Caco-2 (cell line): ENCODE data around the gene DRC1. TPM values are rescaled to one million over a fixed set of nuclear protein-coding genes. Genes with fewer than 3 reads are reported as not detected.

Experiments used
- BruUV-seq: library from RNA; stranded (reverse); fragments of 400-500 nt; replicated peaks from 2 replicates; lab custom pipeline; 2021; lab: Mats Ljungman, UMichigan
- CTCF ChIA-PET: fragments of 300-600 bp; sonication (Branson Sonifier 250); formaldehyde crosslinking; loops from one replicate; lab custom pipeline; 2022; ENCODE audit warnings: antibody characterized with exemption; lab: Charles Lee
- POLR2A ChIA-PET: fragments of 300-600 bp; sonication (Branson Sonifier 250); formaldehyde crosslinking; loops from one replicate; lab custom pipeline; 2022; ENCODE audit warnings: antibody characterized with exemption; lab: Charles Lee
- DNase-seq, 2 experiments: peaks; one replicate each; pipeline versions ENCODE4 v3.0.0 to v3.0.0-alpha.2; 2020 to 2022
- H3K27me3 ChIP-seq: replicated peaks from 2 replicates; pipeline ENCODE4 v1.6.0; 2011; ENCODE audit warnings: low read length; ENCODE audit not compliant: control insufficient read depth, insufficient read depth
- H3K36me3 ChIP-seq: 2 replicates; pipeline ENCODE4 v1.5.1; 2011; ENCODE audit warnings: low read length; ENCODE audit not compliant: control insufficient read depth, insufficient read depth
- H3K4me1 ChIP-seq: fragments of 250-450 bp; sonication (Bioruptor Pico); 2 replicates; pipeline ENCODE4 v1.5.1; 2020; ENCODE audit warnings: mild to moderate bottlenecking
- H3K4me3 ChIP-seq: 2 replicates; pipeline ENCODE4 v1.5.1; 2011; ENCODE audit warnings: low read depth, mild to moderate bottlenecking, control low read depth, low read length
- H3K9me3 ChIP-seq: fragments of 250-450 bp; sonication (Bioruptor Pico); 2 replicates; pipeline ENCODE4 v1.5.1; 2020; ENCODE audit warnings: mild to moderate bottlenecking, moderate library complexity
- H3K27ac Mint-ChIP-seq: one replicate; pipeline ENCODE4 v1.8.0; 2022; ENCODE audit warnings: mixed read lengths; ENCODE audit not compliant: unreplicated experiment
- H3K27me3 Mint-ChIP-seq: one replicate; pipeline ENCODE4 v1.8.0; 2022; ENCODE audit warnings: mixed read lengths; ENCODE audit not compliant: insufficient read depth, unreplicated experiment
- H3K36me3 Mint-ChIP-seq: one replicate; pipeline ENCODE4 v1.8.0; 2022; ENCODE audit warnings: mild to moderate bottlenecking, mixed read lengths; ENCODE audit not compliant: insufficient read depth, unreplicated experiment
- H3K4me1 Mint-ChIP-seq: one replicate; pipeline ENCODE4 v1.8.0; 2022; ENCODE audit warnings: low read depth, mixed read lengths; ENCODE audit not compliant: unreplicated experiment
- H3K4me3 Mint-ChIP-seq: one replicate; pipeline ENCODE4 v1.8.0; 2022; ENCODE audit warnings: mild to moderate bottlenecking, moderate library complexity, mixed read lengths; ENCODE audit not compliant: unreplicated experiment
- H3K9me3 Mint-ChIP-seq: one replicate; pipeline ENCODE4 v1.8.0; 2022; ENCODE audit warnings: mixed read lengths; ENCODE audit not compliant: unreplicated experiment
- CTCF ChIP-seq, 2 experiments: fragments of 200-600 bp in 1 of 2; IDR thresholded peaks; 1 replicate in 1 of 2; 2 replicates in 1 of 2; pipeline versions ENCODE4 v1.5.1 to v1.8.0; 2011 to 2022; ENCODE audit warnings: antibody characterized with exemption in 1 of 2, control low read depth in 1 of 2, inconsistent platforms in 1 of 2, low read depth in 1 of 2, low read length in 1 of 2, mild to moderate bottlenecking in 1 of 2, moderate library complexity in 1 of 2; ENCODE audit not compliant: insufficient read depth in 1 of 2, severe bottlenecking in 1 of 2, unreplicated experiment in 1 of 2
- intact Hi-C: fragments of 100-400 bp; cut with micrococcal nuclease; formaldehyde crosslinking; loops from one replicate; pipeline ENCODE4 v1.10.0; 2022; ENCODE audit not compliant: unreplicated experiment
- total RNA-seq: library from RNA; stranded (reverse); gene quantifications from 2 replicates; pipeline ENCODE4 v1.2.3, GENCODE V29; 2022

The DRC1 gene
- total RNA-seq, 1 experiment from 2014 or later: 1.1 TPM

GRCh38 chr2:26457695-26458364 lies 56.1 kb downstream of the DRC1 start:
- POLR2A ChIA-PET: interaction anchor here (1.8 kb wide), 1 partner anchor 112 kb away, joined by 6 read pairs; the partner anchor contains the start of gene SELENOI

GRCh38 chr2:26458365-26459042 lies 56.8 kb downstream of the DRC1 start:
- no peaks in the 10 kb centered on the region for H3K27me3 ChIP-seq
- Mint-ChIP-seq H3K27ac (peak overlapping the region; percentile 83), H3K9me3 (no peaks in the 10 kb centered on the region), H3K27me3 (no peaks in the 10 kb centered on the region), H3K4me3 (no peak overlapping the region), H3K4me1 (peaks cover 43% of the 10 kb centered on the region), H3K36me3 (peaks cover 15% of the 10 kb centered on the region)
- no peak for TF ChIP-seq CTCF (IDR thresholded peaks at IDR 0.05; ENCODE audit: insufficient read depth in 1 of 2, low read depth in 1 of 2, low read length in 1 of 2, severe bottlenecking in 1 of 2, unreplicated experiment in 1 of 2)
- H3K36me3 ChIP-seq: no peaks in the 10 kb centered on the region
- H3K9me3 ChIP-seq: no peaks in the 10 kb centered on the region
- intact Hi-C loops: no loop called here
- H3K4me3 ChIP-seq: no peak overlapping the region
- no TSS peak for BruUV-seq
- peaks cover 65% of the 10 kb centered on the region for H3K4me1 ChIP-seq
- CTCF ChIA-PET: no interaction called here
- DNase-seq: peak in 1 of 2 experiments; percentile 26
- POLR2A ChIA-PET: no interaction called here

More at GRCh38 chr2:26457695-26458364, 56.1 kb downstream of the DRC1 start:
- no peak for TF ChIP-seq CTCF (IDR thresholded peaks at IDR 0.05; ENCODE audit: insufficient read depth in 1 of 2, low read depth in 1 of 2, low read length in 1 of 2, severe bottlenecking in 1 of 2, unreplicated experiment in 1 of 2)
- Histone ChIP-seq H3K36me3 (no peaks in the 10 kb centered on the region), H3K9me3 (no peaks in the 10 kb centered on the region), H3K4me3 (no peak overlapping the region), H3K4me1 (peaks cover 58% of the 10 kb centered on the region), H3K27me3 (no peaks in the 10 kb centered on the region)
- peaks cover 8% of the 10 kb centered on the region for H3K36me3 Mint-ChIP-seq
- peak in 1 of 2 experiments; percentile 62 for DNase-seq
- intact Hi-C loops: loop anchor here (2.0 kb wide), 1 partner anchor 113 kb away; no protein-coding TSS in a partner anchor
- no TSS peak for BruUV-seq
- no peaks in the 10 kb centered on the region for H3K9me3 Mint-ChIP-seq
- no peaks in the 10 kb centered on the region for H3K27me3 Mint-ChIP-seq
- CTCF ChIA-PET: interaction anchor here (1.3 kb wide), 1 partner anchor 10 kb away, joined by 4 read pairs; no protein-coding TSS in a partner anchor
- no peak overlapping the region for H3K4me3 Mint-ChIP-seq
- H3K27ac Mint-ChIP-seq: peak overlapping the region; percentile 83
- peaks cover 43% of the 10 kb centered on the region for H3K4me1 Mint-ChIP-seq

GRCh38 chr2:26459991-26460612 lies 58.4 kb downstream of the DRC1 start:
- Histone ChIP-seq H3K9me3 (no peaks in the 10 kb centered on the region), H3K4me3 (no peak overlapping the region), H3K4me1 (peaks cover 66% of the 10 kb centered on the region), H3K36me3 (no peaks in the 10 kb centered on the region), H3K27me3 (no peaks in the 10 kb centered on the region)
- intact Hi-C loops: no loop called here
- peak in 1 of 2 experiments; percentile 31 for DNase-seq
- H3K9me3 Mint-ChIP-seq: no peaks in the 10 kb centered on the region
- TF ChIP-seq CTCF (IDR thresholded peaks at IDR 0.05; ENCODE audit: insufficient read depth in 1 of 2, low read depth in 1 of 2, low read length in 1 of 2, severe bottlenecking in 1 of 2, unreplicated experiment in 1 of 2): no peak
- H3K27me3 Mint-ChIP-seq: no peaks in the 10 kb centered on the region
- H3K4me1 Mint-ChIP-seq: peaks cover 29% of the 10 kb centered on the region
- ChIA-PET CTCF (no interaction called here), POLR2A (no interaction called here)
- H3K27ac Mint-ChIP-seq: peak overlapping the region; percentile 34
- no TSS peak for BruUV-seq
- peaks cover 25% of the 10 kb centered on the region for H3K36me3 Mint-ChIP-seq
- H3K4me3 Mint-ChIP-seq: no peak overlapping the region
